Left lung (tissue), 10 donors: Measurements from ENCODE around the gene TMEM271. TPM values are rescaled to one million over a fixed set of nuclear protein-coding genes. Genes with fewer than 3 reads are reported as not detected.
"Not testable (repeated sequence)": the region's sequence is repeated elsewhere in the genome, so short reads cannot be mapped to it uniquely, and the experiment has no call there.

ENCODE experiments used
- ATAC-seq: fragments of 200-7000 bp; cut with Tn5 transposase; one replicate; pipeline ENCODE4 v1.9.1; 2020; ENCODE audit warnings: moderate library complexity
- DNase-seq, 4 donors: peaks; one replicate each; pipeline ENCODE4 v3.0.0-alpha.2; 2013 to 2020
- H3K27ac ChIP-seq, 2 donors: fragments of 200-600 bp; sonication (generic) in 1 of 2; one replicate each; pipeline versions ENCODE4 v1.5.0 to v1.8.0; 2020 to 2021
- H3K27me3 ChIP-seq, 2 donors: fragments of 200-600 bp; sonication (generic) in 1 of 2; one replicate each; pipeline versions ENCODE4 v1.5.0 to v1.8.0; 2020 to 2021
- H3K36me3 ChIP-seq, 2 donors: fragments of 200-600 bp; sonication (generic) in 1 of 2; one replicate each; pipeline versions ENCODE4 v1.5.0 to v1.8.0; 2020 to 2021
- H3K4me1 ChIP-seq, 2 donors: fragments of 200-600 bp; one replicate each; pipeline ENCODE4 v1.8.0; 2021
- H3K4me3 ChIP-seq, 2 donors: fragments of 200-600 bp; sonication (generic) in 1 of 2; one replicate each; pipeline versions ENCODE4 v1.5.0 to v1.8.0; 2020 to 2021; ENCODE audit warnings: mild to moderate bottlenecking in 1 of 2
- H3K9me3 ChIP-seq, 2 donors: fragments of 200-600 bp; sonication (generic) in 1 of 2; one replicate each; pipeline versions ENCODE4 v1.5.0 to v1.8.0; 2020 to 2021
- CTCF ChIP-seq, 2 donors: fragments of 200-600 bp; sonication (generic) in 1 of 2; IDR thresholded peaks; one replicate each; pipeline versions ENCODE4 v1.5.0 to v1.8.0; 2021; ENCODE audit warnings: antibody characterized with exemption in 2 of 2
- intact Hi-C, 2 donors: fragments of 100-400 bp; cut with DNase I; formaldehyde crosslinking; loops; one replicate each; pipeline versions ENCODE4 v1.11.2 to v1.14.2; 2022
- polyA plus RNA-seq, 6 donors: library from polyadenylated mRNA; unstranded; fragments of 120-200 nt; gene quantifications; one replicate each; pipeline ENCODE4 v1.2.1, GENCODE V29; 2013; ENCODE audit not compliant: insufficient read length in 6 of 6
- total RNA-seq, 2 donors: library from RNA; stranded (reverse); fragmentation: NEBNext Ultra II Directional; extraction: Animal tissue kit (Norgen Biotek cat#: 25700); gene quantifications; one replicate each; pipeline ENCODE4 v1.2.1, GENCODE V29; 2021
- donor health status: DM: no; HTN: yes; CAD: no.
- donor health status: DM: no; HTN: no; CAD: no.

TMEM271 gene
- total and polyA plus RNA-seq, 8 donors: not detected

GRCh38 chr4:561426-561825, 14.7 kb downstream of the TMEM271 start:
- DNase-seq: no peak
- Histone ChIP-seq H3K4me3 (no peak overlapping the region), H3K4me1 (no peaks in the 10 kb centered on the region), H3K9me3 (peaks cover 0 to 6% of the 10 kb centered on the region in 2 donors), H3K27me3 (peaks cover 0 to 10% of the 10 kb centered on the region in 2 donors), H3K36me3 (no peaks in the 10 kb centered on the region), H3K27ac (no peak overlapping the region)
- no peak for ATAC-seq
- no peak for TF ChIP-seq CTCF (IDR thresholded peaks at IDR 0.05)
- intact Hi-C loops: no loop called here

GRCh38 chr4:560731-561291, 15.3 kb downstream of the TMEM271 start:
- intact Hi-C loops: no loop called here
- no peak overlapping the region for H3K27ac ChIP-seq
- DNase-seq: no peak
- H3K4me3 ChIP-seq: no peak overlapping the region
- H3K36me3 ChIP-seq: no peaks in the 10 kb centered on the region
- TF ChIP-seq CTCF (IDR thresholded peaks at IDR 0.05): no peak
- peaks cover 0 to 10% of the 10 kb centered on the region in 2 donors for H3K27me3 ChIP-seq
- peaks cover 0 to 4% of the 10 kb centered on the region in 2 donors for H3K9me3 ChIP-seq
- ATAC-seq: no peak
- no peaks in the 10 kb centered on the region for H3K4me1 ChIP-seq

GRCh38 chr4:560061-560460, 16.0 kb downstream of the TMEM271 start:
- Histone ChIP-seq H3K36me3 (no peaks in the 10 kb centered on the region), H3K4me3 (no peak overlapping the region), H3K27ac (no peak overlapping the region), H3K4me1 (no peaks in the 10 kb centered on the region), H3K27me3 (peaks cover 0 to 10% of the 10 kb centered on the region in 2 donors), H3K9me3 (peaks cover 0 to 3% of the 10 kb centered on the region in 2 donors)
- no peak for ATAC-seq
- TF ChIP-seq CTCF (IDR thresholded peaks at IDR 0.05): no peak
- intact Hi-C loops: no loop called here
- no peak for DNase-seq

GRCh38 chr4:555566-556275, 20.4 kb downstream of the TMEM271 start:
- intact Hi-C loops: no loop called here
- no peak for ATAC-seq
- Histone ChIP-seq H3K27me3 (peaks cover 0 to 24% of the 10 kb centered on the region in 2 donors), H3K4me1 (no peaks in the 10 kb centered on the region), H3K36me3 (no peaks in the 10 kb centered on the region), H3K4me3 (no peak overlapping the region), H3K27ac (no peak overlapping the region), H3K9me3 (peaks cover 0 to 3% of the 10 kb centered on the region in 2 donors)
- TF ChIP-seq CTCF (IDR thresholded peaks at IDR 0.05): no peak
- DNase-seq: no peak

GRCh38 chr4:554793-555320, 21.2 kb downstream of the TMEM271 start:
- H3K4me3 ChIP-seq, DNase-seq, H3K27ac ChIP-seq, H3K36me3 ChIP-seq, H3K4me1 ChIP-seq, ATAC-seq, intact Hi-C loops, H3K9me3 ChIP-seq: not testable (repeated sequence)
- H3K27me3 ChIP-seq: peaks cover 0 to 18% of the 10 kb centered on the region in 2 donors
